DND-41 (cell line): ENCODE measurements around the gene CDH20.

Source experiments
- ATAC-seq: fragments of 200-7000 bp; cut with Tn5 transposase; 3 replicates; pipeline ENCODE4 v1.9.1; 2021; ENCODE audit warnings: low read depth; ENCODE audit not compliant: insufficient read depth
- DNase-seq: peaks from one replicate; pipeline ENCODE4 v3.0.0-alpha.2; 2020
- H2AFZ ChIP-seq: 2 replicates; pipeline ENCODE4 v1.6.0; 2012; ENCODE audit warnings: low read depth, low read length
- H3K27ac ChIP-seq: 2 replicates; pipeline ENCODE4 v1.5.1; 2012; ENCODE audit warnings: low read length, inconsistent platforms
- H3K27me3 ChIP-seq: fragments of 200-600 bp; sonication (generic); 2 replicates; pipeline ENCODE4 v1.6.0; 2012; ENCODE audit warnings: low read length, mild to moderate bottlenecking, inconsistent platforms; ENCODE audit not compliant: insufficient read depth, poor library complexity
- H3K36me3 ChIP-seq: 2 replicates; pipeline ENCODE4 v1.5.1; 2012; ENCODE audit warnings: low read length, inconsistent platforms; ENCODE audit not compliant: insufficient read depth
- H3K4me1 ChIP-seq: 2 replicates; pipeline ENCODE4 v1.5.1; 2012; ENCODE audit warnings: mild to moderate bottlenecking, low read length; ENCODE audit not compliant: insufficient read depth
- H3K4me2 ChIP-seq: 2 replicates; pipeline ENCODE4 v1.6.0; 2012; ENCODE audit warnings: mild to moderate bottlenecking, moderate library complexity, low read length, inconsistent platforms; ENCODE audit not compliant: insufficient read depth
- H3K4me3 ChIP-seq, 2 experiments: fragments of 200-600 bp in 1 of 2; shearing (Covaris generic) in 1 of 2; 2 replicates each; pipeline ENCODE4 v1.5.1; 2012 to 2016; ENCODE audit warnings: inconsistent platforms in 2 of 2, low read length in 2 of 2, mild to moderate bottlenecking in 2 of 2, low read depth in 1 of 2, moderate library complexity in 1 of 2
- H3K79me2 ChIP-seq: 2 replicates; pipeline ENCODE4 v1.6.0; 2012; ENCODE audit warnings: low read length, inconsistent platforms; ENCODE audit not compliant: insufficient read depth
- H3K9ac ChIP-seq: 2 replicates; pipeline ENCODE4 v1.6.0; 2012; ENCODE audit warnings: low read depth, mild to moderate bottlenecking, inconsistent platforms, low read length, moderate library complexity
- H3K9me3 ChIP-seq: 2 replicates; pipeline ENCODE4 v1.5.1; 2012; ENCODE audit warnings: low read length, moderate library complexity, mild to moderate bottlenecking, inconsistent platforms; ENCODE audit not compliant: insufficient read depth, severe bottlenecking
- H4K20me1 ChIP-seq: 2 replicates; pipeline ENCODE4 v1.6.0; 2012; ENCODE audit warnings: low read length; ENCODE audit not compliant: insufficient read depth
- EZH2 ChIP-seq: IDR thresholded peaks from 3 replicates; pipeline ENCODE4 v1.6.1; 2012; ENCODE audit warnings: borderline replicate concordance, low read depth, mild to moderate bottlenecking, moderate library complexity, low read length, inconsistent platforms; ENCODE audit not compliant: severe bottlenecking
- TF ChIP-seq, protein P1 (sequence below): IDR thresholded peaks from 2 replicates; pipeline ENCODE4 v1.5.1; 2012; ENCODE audit warnings: borderline replicate concordance, low read length, moderate library complexity, mild to moderate bottlenecking; ENCODE audit not compliant: poor library complexity, severe bottlenecking; ENCODE audit errors: extremely low read depth

CDH20 gene

GRCh38 chr18:61545281-61546245 lies 212.3 kb downstream of the CDH20 start:
- Histone ChIP-seq H4K20me1 (no peaks in the 10 kb centered on the region), H3K4me3 (no peak overlapping the region), H3K9ac (no peak overlapping the region), H3K4me1 (no peaks in the 10 kb centered on the region), H3K36me3 (no peaks in the 10 kb centered on the region), H3K79me2 (no peaks in the 10 kb centered on the region), H3K9me3 (no peaks in the 10 kb centered on the region), H2AFZ (no peak overlapping the region), H3K4me2 (no peak overlapping the region), H3K27me3 (peaks cover 3% of the 10 kb centered on the region), H3K27ac (no peak overlapping the region)
- no peak for DNase-seq
- no peak for ATAC-seq
- TF ChIP-seq, protein P1, sequence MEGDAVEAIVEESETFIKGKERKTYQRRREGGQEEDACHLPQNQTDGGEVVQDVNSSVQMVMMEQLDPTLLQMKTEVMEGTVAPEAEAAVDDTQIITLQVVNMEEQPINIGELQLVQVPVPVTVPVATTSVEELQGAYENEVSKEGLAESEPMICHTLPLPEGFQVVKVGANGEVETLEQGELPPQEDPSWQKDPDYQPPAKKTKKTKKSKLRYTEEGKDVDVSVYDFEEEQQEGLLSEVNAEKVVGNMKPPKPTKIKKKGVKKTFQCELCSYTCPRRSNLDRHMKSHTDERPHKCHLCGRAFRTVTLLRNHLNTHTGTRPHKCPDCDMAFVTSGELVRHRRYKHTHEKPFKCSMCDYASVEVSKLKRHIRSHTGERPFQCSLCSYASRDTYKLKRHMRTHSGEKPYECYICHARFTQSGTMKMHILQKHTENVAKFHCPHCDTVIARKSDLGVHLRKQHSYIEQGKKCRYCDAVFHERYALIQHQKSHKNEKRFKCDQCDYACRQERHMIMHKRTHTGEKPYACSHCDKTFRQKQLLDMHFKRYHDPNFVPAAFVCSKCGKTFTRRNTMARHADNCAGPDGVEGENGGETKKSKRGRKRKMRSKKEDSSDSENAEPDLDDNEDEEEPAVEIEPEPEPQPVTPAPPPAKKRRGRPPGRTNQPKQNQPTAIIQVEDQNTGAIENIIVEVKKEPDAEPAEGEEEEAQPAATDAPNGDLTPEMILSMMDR: no peak
- no peak for TF ChIP-seq EZH2

- H3K79me2 ChIP-seq: no peaks in the 10 kb centered on the region
- no peaks in the 10 kb centered on the region for H3K9me3 ChIP-seq
- no peaks in the 10 kb centered on the region for H3K36me3 ChIP-seq
- no peak overlapping the region for H2AFZ ChIP-seq
- DNase-seq (no peak), ATAC-seq (no peak)
- TF ChIP-seq EZH2: no peak
- TF ChIP-seq, protein P1: no peak
- H3K27ac ChIP-seq: no peak overlapping the region
- no peaks in the 10 kb centered on the region for H3K4me1 ChIP-seq
- no peak overlapping the region for H3K4me2 ChIP-seq
- no peak overlapping the region for H3K4me3 ChIP-seq
- H4K20me1 ChIP-seq: no peaks in the 10 kb centered on the region
- H3K27me3 ChIP-seq: peaks cover 3% of the 10 kb centered on the region
- H3K9ac ChIP-seq: no peak overlapping the region
Observed at GRCh38 chr18:61546590-61546989, 213.4 kb downstream of the CDH20 start.

DNA sequence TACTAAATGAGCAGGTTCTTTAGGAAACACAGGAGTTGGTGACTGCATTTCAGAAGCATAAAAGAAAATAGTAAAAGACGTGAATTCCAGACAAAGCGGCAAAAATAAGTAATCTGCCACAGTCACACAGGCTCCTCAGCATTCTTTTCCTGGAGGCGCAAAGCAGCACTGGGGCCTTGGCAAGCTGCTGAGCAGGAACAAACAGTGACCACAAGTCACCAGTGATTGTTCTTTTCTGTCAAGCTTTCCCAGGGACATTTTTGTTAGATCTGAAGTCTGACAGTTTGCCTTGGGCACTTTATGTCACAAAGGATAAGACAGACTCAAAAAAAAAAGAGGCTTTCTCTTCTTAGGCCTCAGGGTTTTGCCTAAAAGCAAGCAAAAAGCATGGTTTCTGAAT lies 216.2 kb downstream of the CDH20 start:
- DNase-seq (no peak), ATAC-seq (no peak)
- H2AFZ ChIP-seq: no peak overlapping the region
- no peaks in the 10 kb centered on the region for H3K4me1 ChIP-seq
- no peak overlapping the region for H3K27ac ChIP-seq
- no peaks in the 10 kb centered on the region for H4K20me1 ChIP-seq
- no peak overlapping the region for H3K9ac ChIP-seq
- H3K4me3 ChIP-seq: no peak overlapping the region
- no peaks in the 10 kb centered on the region for H3K9me3 ChIP-seq
- TF ChIP-seq, protein P1: no peak
- no peak for TF ChIP-seq EZH2
- no peaks in the 10 kb centered on the region for H3K27me3 ChIP-seq
- H3K36me3 ChIP-seq: no peaks in the 10 kb centered on the region
- H3K4me2 ChIP-seq: no peak overlapping the region
- no peaks in the 10 kb centered on the region for H3K79me2 ChIP-seq
